Measurements from ENCODE around the gene ZBTB11.
"Not testable (repeated sequence)": the region's sequence is repeated elsewhere in the genome, so short reads cannot be mapped to it uniquely, and the experiment has no call there.

ZBTB11 gene

DNA sequence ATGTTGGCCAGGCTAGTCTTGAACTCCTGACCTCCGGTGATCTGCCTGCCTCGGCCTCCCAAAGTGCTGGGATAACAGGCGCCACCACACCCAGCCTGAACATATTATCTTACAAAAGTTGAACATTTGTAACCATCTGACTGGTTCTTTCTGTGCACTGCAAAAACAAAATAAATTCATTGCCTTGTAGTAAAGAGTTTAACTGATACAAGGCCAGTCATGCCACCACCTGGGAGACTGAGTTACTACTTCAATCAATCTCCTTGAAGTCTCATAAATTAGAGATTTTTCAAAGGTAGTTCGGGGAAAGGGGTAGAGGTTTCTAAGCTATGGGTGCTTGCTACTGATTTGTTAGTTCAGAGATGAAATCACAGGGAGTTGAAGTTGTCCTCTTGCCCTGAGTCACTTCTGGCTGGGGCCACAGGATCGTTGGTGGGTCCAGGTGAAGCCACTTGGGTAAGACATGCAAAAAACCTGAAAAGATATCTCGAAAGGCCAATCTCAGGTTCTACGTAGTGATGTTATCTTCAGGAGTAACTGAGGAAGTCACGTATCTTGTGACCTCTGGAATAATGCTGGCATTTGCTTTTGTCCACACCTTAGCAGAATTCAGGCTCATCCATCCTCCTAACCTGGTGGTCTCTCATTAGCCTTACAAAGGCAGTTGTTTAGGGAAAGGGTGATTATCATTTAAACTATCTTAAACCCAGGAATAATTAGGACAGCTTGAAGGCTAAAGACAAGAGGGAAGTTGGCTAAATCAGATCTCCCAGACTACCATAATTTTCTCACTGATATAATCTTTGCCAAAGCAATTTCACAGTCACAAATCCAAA is 33.7 kb downstream of the ZBTB11 start:
- Histone ChIP-seq H3K9me3 (ENCODE audit: control insufficient read depth in 2 of 2, low read length in 2 of 2) (no peaks in the 10 kb centered on the region), H3K27me3 (ENCODE audit: control insufficient read depth in 1 of 2, insufficient read depth in 2 of 2, low read length in 2 of 2) (no peaks in the 10 kb centered on the region), H3K27ac (ENCODE audit: low read length) (no peak overlapping the region), H3K36me3 (ENCODE audit: control insufficient read depth in 2 of 2, insufficient read depth in 2 of 2, low read length in 2 of 2) (no peaks in the 10 kb centered on the region), H3K9ac (ENCODE audit: low read length in 2 of 2) (no peak overlapping the region), H3K4me1 (ENCODE audit: control insufficient read depth, insufficient read depth, low read length) (no peaks in the 10 kb centered on the region), H3K4me3 (ENCODE audit: low read length in 2 of 2) (no peak overlapping the region)

GRCh38 chr3:101642441-101642840 is 34.5 kb downstream of the ZBTB11 start:
- no peaks in the 10 kb centered on the region for H3K9me3 ChIP-seq (ENCODE audit: control insufficient read depth in 2 of 2, low read length in 2 of 2)
- no peak overlapping the region for H3K9ac ChIP-seq (ENCODE audit: low read length in 2 of 2)
- H3K36me3 ChIP-seq (ENCODE audit: control insufficient read depth in 2 of 2, insufficient read depth in 2 of 2, low read length in 2 of 2), result no peaks in the 10 kb centered on the region
- no peaks in the 10 kb centered on the region for H3K4me1 ChIP-seq (ENCODE audit: control insufficient read depth, insufficient read depth, low read length)
- no peaks in the 10 kb centered on the region for H3K27me3 ChIP-seq (ENCODE audit: control insufficient read depth in 1 of 2, insufficient read depth in 2 of 2, low read length in 2 of 2)
- H3K4me3 ChIP-seq (ENCODE audit: low read length in 2 of 2), result no peak overlapping the region
- no peak overlapping the region for H3K27ac ChIP-seq (ENCODE audit: low read length)

DNA sequence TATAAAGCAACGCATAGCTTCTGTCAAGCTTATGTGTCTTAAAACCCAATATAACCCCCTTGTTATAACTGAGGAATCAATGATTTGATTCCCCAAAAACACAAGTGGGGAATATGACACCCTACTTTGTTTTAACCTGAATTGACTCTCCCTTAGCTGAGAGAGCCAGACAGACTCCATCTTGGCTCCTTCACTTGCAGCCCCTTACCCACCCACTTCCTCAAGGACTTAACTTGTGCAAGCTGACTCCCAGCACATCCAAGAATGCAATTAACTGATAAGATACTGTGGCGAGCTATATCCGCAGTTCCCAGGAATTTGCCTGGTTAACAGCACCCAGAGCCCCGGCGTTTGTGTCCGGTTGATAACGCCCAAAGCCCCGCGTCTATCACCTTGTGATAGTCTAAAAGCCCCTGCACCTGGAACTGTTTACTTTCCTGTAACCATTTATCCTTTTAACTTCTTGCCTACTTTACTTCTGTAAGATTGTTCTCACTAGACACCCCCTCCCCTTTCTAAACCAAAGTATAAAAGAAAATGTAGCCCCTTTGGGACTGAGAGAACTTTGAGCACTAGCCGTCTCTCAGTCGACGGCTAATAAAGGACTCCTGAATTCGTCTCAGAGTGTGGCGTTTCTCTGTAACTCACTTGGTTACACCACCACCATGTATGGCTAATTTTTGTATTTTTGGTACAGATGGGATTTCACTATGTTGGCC is 35.4 kb downstream of the ZBTB11 start:
- H3K9ac ChIP-seq (ENCODE audit: low read length in 2 of 2); H3K27ac ChIP-seq (ENCODE audit: low read length); H3K4me3 ChIP-seq (ENCODE audit: low read length in 2 of 2); H3K9me3 ChIP-seq (ENCODE audit: control insufficient read depth in 2 of 2, low read length in 2 of 2); H3K36me3 ChIP-seq (ENCODE audit: control insufficient read depth in 2 of 2, insufficient read depth in 2 of 2, low read length in 2 of 2); H3K4me1 ChIP-seq (ENCODE audit: control insufficient read depth, insufficient read depth, low read length); H3K27me3 ChIP-seq (ENCODE audit: control insufficient read depth in 1 of 2, insufficient read depth in 2 of 2, low read length in 2 of 2): not testable (repeated sequence)

DNA sequence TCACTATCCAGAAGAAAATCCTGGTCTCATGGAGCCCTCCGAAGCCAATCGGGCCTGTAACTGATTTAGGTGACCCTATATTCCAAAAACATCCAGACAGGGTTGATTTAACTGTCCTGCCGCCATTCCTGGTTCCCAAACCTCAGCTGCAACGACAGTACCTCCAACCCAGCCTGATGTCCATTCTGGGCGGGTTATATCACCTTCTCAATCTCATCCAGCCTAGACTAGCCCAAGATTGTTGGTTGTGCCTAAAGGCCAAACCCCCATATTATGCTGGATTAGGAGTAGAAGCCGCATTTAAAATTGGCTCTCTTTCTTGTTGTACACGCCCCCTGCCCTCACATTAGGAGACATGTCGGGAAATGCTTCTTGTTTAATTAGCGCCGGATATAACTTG is 36.7 kb downstream of the ZBTB11 start:
- Histone ChIP-seq H3K36me3 (ENCODE audit: control insufficient read depth in 2 of 2, insufficient read depth in 2 of 2, low read length in 2 of 2) (no peaks in the 10 kb centered on the region), H3K4me3 (ENCODE audit: low read length in 2 of 2) (no peak overlapping the region), H3K4me1 (ENCODE audit: control insufficient read depth, insufficient read depth, low read length) (no peaks in the 10 kb centered on the region), H3K27me3 (ENCODE audit: control insufficient read depth in 1 of 2, insufficient read depth in 2 of 2, low read length in 2 of 2) (no peaks in the 10 kb centered on the region), H3K27ac (ENCODE audit: low read length) (no peak overlapping the region), H3K9ac (ENCODE audit: low read length in 2 of 2) (no peak overlapping the region), H3K9me3 (ENCODE audit: control insufficient read depth in 2 of 2, low read length in 2 of 2) (no peaks in the 10 kb centered on the region)

DNA sequence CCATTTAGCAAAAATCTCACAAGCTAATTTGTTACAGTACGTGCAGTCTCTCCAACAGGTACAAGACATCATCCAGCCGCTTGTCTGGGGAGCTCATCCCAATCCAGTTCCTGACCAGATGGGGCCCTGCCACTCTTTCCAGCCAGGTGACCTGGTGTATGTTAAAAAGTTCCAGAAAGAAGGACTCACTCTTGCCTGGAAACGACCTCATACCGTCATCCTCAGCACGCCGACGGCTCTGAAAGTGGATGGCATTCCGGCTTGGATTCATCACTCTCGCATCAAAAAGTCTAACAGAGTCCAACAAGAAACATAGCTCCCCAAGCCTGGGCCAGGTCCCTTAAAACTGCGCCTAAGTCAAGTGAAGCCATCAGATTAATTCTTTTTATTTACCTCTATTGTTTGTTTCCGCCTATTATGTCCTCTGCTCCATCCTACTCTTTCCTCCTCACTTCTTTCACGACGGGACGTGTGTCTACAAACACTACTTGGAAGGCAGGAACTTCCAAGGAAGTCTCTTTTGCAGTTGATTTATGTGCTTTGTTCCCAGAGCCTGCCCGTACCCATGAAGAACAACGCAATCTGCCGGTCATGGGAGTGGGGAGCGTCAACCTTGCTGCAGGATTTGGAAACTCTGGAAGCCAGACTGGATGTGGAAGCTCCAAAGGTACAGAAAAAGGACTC is 37.5 kb downstream of the ZBTB11 start:
- no peaks in the 10 kb centered on the region for H3K27me3 ChIP-seq (ENCODE audit: control insufficient read depth in 1 of 2, insufficient read depth in 2 of 2, low read length in 2 of 2)
- no peaks in the 10 kb centered on the region for H3K4me1 ChIP-seq (ENCODE audit: control insufficient read depth, insufficient read depth, low read length)
- no peaks in the 10 kb centered on the region for H3K9me3 ChIP-seq (ENCODE audit: control insufficient read depth in 2 of 2, low read length in 2 of 2)
- H3K36me3 ChIP-seq (ENCODE audit: control insufficient read depth in 2 of 2, insufficient read depth in 2 of 2, low read length in 2 of 2), result no peaks in the 10 kb centered on the region
- H3K9ac ChIP-seq (ENCODE audit: low read length in 2 of 2), result no peak overlapping the region
- H3K4me3 ChIP-seq (ENCODE audit: low read length in 2 of 2), result no peak overlapping the region
- no peak overlapping the region for H3K27ac ChIP-seq (ENCODE audit: low read length)

- no peaks in the 10 kb centered on the region for H3K9me3 ChIP-seq (ENCODE audit: control insufficient read depth in 2 of 2, low read length in 2 of 2)
These were observed 38.6 kb downstream of the ZBTB11 start for GRCh38 chr3:101638261-101638745.

GRCh38 chr3:101637451-101637850 is 39.5 kb downstream of the ZBTB11 start:
- Histone ChIP-seq H3K4me1 (ENCODE audit: control insufficient read depth, insufficient read depth, low read length) (no peaks in the 10 kb centered on the region), H3K9me3 (ENCODE audit: control insufficient read depth in 2 of 2, low read length in 2 of 2) (no peaks in the 10 kb centered on the region), H3K9ac (ENCODE audit: low read length in 2 of 2) (no peak overlapping the region), H3K36me3 (ENCODE audit: control insufficient read depth in 2 of 2, insufficient read depth in 2 of 2, low read length in 2 of 2) (no peaks in the 10 kb centered on the region), H3K4me3 (ENCODE audit: low read length in 2 of 2) (no peak overlapping the region), H3K27me3 (ENCODE audit: control insufficient read depth in 1 of 2, insufficient read depth in 2 of 2, low read length in 2 of 2) (no peaks in the 10 kb centered on the region), H3K27ac (ENCODE audit: low read length) (no peak overlapping the region)

More at GRCh38 chr3:101638261-101638745, 38.6 kb downstream of the ZBTB11 start:
- Histone ChIP-seq H3K9ac (ENCODE audit: low read length in 2 of 2) (no peak overlapping the region), H3K27ac (ENCODE audit: low read length) (no peak overlapping the region), H3K36me3 (ENCODE audit: control insufficient read depth in 2 of 2, insufficient read depth in 2 of 2, low read length in 2 of 2) (no peaks in the 10 kb centered on the region), H3K4me3 (ENCODE audit: low read length in 2 of 2) (no peak overlapping the region), H3K4me1 (ENCODE audit: control insufficient read depth, insufficient read depth, low read length) (no peaks in the 10 kb centered on the region), H3K27me3 (ENCODE audit: control insufficient read depth in 1 of 2, insufficient read depth in 2 of 2, low read length in 2 of 2) (no peaks in the 10 kb centered on the region)

DNA sequence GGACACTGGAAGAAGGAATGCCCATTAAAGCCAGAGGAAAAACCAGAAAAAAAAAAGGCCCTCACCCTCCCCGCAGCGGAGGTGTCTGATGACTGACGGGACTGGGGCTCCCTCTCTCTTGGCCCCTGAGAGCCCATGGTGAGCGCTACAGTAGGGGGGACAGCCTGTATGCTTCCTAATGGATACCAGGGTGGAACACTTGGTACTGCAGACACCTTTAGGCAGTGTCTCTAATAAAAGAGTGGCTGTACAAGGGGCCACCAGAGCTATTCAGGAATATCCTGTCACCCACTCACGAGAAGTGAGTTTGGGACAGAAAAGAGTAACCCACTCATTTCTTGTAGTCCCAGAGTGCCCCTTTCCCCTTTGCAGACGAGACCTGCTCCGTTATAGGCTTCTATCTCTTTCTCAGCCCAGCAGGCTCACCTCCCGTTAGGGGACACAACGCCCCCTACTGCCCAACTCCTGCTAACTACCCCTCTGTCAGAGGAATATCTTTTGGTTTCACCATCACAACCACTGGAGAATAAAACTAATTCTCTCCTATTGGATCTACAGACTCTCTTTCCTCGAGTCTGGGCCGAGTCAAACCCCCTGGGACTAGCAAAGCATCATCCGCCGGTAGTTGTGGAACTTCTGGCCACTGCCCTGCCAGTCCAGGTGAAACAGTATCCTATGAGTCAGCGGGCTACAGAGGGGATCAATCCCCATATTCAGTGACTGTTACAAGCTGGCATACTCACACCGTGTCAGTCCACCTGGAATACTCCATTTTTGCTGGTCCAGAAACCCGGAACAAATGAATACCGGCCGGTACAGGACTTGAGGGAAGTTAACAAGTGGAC is 40.8 kb downstream of the ZBTB11 start:
- Histone ChIP-seq H3K4me1 (ENCODE audit: control insufficient read depth, insufficient read depth, low read length) (no peaks in the 10 kb centered on the region), H3K36me3 (ENCODE audit: control insufficient read depth in 2 of 2, insufficient read depth in 2 of 2, low read length in 2 of 2) (no peaks in the 10 kb centered on the region), H3K4me3 (ENCODE audit: low read length in 2 of 2) (no peak overlapping the region), H3K27ac (ENCODE audit: low read length) (no peak overlapping the region), H3K27me3 (ENCODE audit: control insufficient read depth in 1 of 2, insufficient read depth in 2 of 2, low read length in 2 of 2) (no peaks in the 10 kb centered on the region), H3K9me3 (ENCODE audit: control insufficient read depth in 2 of 2, low read length in 2 of 2) (no peaks in the 10 kb centered on the region), H3K9ac (ENCODE audit: low read length in 2 of 2) (no peak overlapping the region)

- H3K27ac ChIP-seq (ENCODE audit: low read length), result no peak overlapping the region
- no peaks in the 10 kb centered on the region for H3K9me3 ChIP-seq (ENCODE audit: control insufficient read depth in 2 of 2, low read length in 2 of 2)
- H3K4me3 ChIP-seq (ENCODE audit: low read length in 2 of 2), result no peak overlapping the region
- no peak overlapping the region for H3K9ac ChIP-seq (ENCODE audit: low read length in 2 of 2)
- H3K27me3 ChIP-seq (ENCODE audit: control insufficient read depth in 1 of 2, insufficient read depth in 2 of 2, low read length in 2 of 2), result no peaks in the 10 kb centered on the region
- no peaks in the 10 kb centered on the region for H3K36me3 ChIP-seq (ENCODE audit: control insufficient read depth in 2 of 2, insufficient read depth in 2 of 2, low read length in 2 of 2)
- no peaks in the 10 kb centered on the region for H3K4me1 ChIP-seq (ENCODE audit: control insufficient read depth, insufficient read depth, low read length)
These were observed 41.6 kb downstream of the ZBTB11 start for GRCh38 chr3:101635345-101635744.

DNA sequence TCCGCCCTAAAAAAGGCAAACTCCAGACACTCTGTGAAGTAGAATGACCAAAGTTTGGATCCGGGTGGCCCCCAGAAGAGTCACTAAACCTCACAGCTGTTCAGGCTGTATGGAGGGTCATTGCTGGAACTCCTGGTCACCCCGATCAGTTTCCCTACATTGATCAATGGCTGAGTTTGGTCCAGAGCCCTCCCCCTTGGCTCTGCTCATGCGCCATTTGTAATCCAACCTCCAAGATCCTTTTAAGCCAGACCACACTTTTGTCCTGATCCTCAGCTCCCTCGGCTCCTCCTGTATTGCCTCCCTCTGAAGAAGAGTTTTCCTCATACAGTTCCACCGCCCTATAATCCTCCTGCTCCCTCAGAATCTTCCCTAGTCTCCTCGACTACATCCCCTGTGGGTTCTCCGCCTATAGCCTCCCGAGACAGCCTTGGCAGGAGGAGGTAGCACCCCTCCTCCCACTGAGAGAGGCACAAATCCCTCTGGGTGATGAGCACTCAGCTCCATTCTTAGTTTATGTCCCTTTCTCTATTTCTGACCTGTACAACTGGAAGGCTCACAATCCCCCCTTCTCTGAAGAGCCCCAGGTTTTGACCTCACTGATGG is 42.2 kb downstream of the ZBTB11 start:
- Histone ChIP-seq H3K36me3 (ENCODE audit: control insufficient read depth in 2 of 2, insufficient read depth in 2 of 2, low read length in 2 of 2) (no peaks in the 10 kb centered on the region), H3K27ac (ENCODE audit: low read length) (no peak overlapping the region), H3K4me1 (ENCODE audit: control insufficient read depth, insufficient read depth, low read length) (no peaks in the 10 kb centered on the region), H3K9ac (ENCODE audit: low read length in 2 of 2) (no peak overlapping the region), H3K27me3 (ENCODE audit: control insufficient read depth in 1 of 2, insufficient read depth in 2 of 2, low read length in 2 of 2) (no peaks in the 10 kb centered on the region), H3K4me3 (ENCODE audit: low read length in 2 of 2) (no peak overlapping the region), H3K9me3 (ENCODE audit: control insufficient read depth in 2 of 2, low read length in 2 of 2) (no peaks in the 10 kb centered on the region)

Measured in stomach smooth muscle (tissue), 2 donors.